Body of pancreas (tissue), 4 donors: Measurements from ENCODE around the gene TNK1. TPM values are rescaled to one million over a fixed set of nuclear protein-coding genes. Genes with fewer than 3 reads are reported as not detected.

Experiments used
- ATAC-seq: fragments of 150-250 bp; one replicate; pipeline ENCODE4 v1.9.1; 2016
- DNase-seq, 4 donors: peaks; one replicate each; pipeline ENCODE4 v3.0.0-alpha.2; 2019
- H3K27ac ChIP-seq, 4 donors: fragments of 200-600 bp; sonication (generic); 1 replicate in 3 of 4; 2 replicates in 1 of 4; pipeline versions ENCODE4 v1.5.1 to v1.6.1; 2016 to 2019; ENCODE audit warnings: mild to moderate bottlenecking in 1 of 4, mixed read lengths in 1 of 4, moderate library complexity in 1 of 4
- H3K27me3 ChIP-seq, 2 donors: fragments of 200-600 bp; sonication (generic); one replicate each; pipeline ENCODE4 v1.6.0; 2016; ENCODE audit warnings: mild to moderate bottlenecking in 1 of 2
- H3K36me3 ChIP-seq, 2 donors: fragments of 200-600 bp; sonication (generic); replicated peaks in 1 of 2; 2 replicates each; pipeline ENCODE4 v1.5.1; 2016; ENCODE audit warnings: low read depth in 2 of 2; ENCODE audit not compliant: insufficient read depth in 1 of 2
- H3K4me1 ChIP-seq: fragments of 200-600 bp; sonication (generic); one replicate; pipeline ENCODE4 v1.6.0; 2016
- H3K4me3 ChIP-seq, 2 donors: fragments of 200-600 bp; sonication (generic); 1 replicate in 1 of 2; 2 replicates in 1 of 2; pipeline ENCODE4 v1.5.1; 2016 to 2019
- H3K9me3 ChIP-seq, 3 donors: fragments of 200-600 bp; sonication (generic); 1 replicate in 2 of 3; 2 replicates in 1 of 3; pipeline ENCODE4 v1.5.1; 2016
- POLR2A ChIP-seq, 3 donors: fragments of 450-650 bp; IDR thresholded peaks; one replicate each; pipeline ENCODE4 v1.6.1; 2016; ENCODE audit warnings: antibody characterized with exemption in 3 of 3, mild to moderate bottlenecking in 2 of 3
- WGBS, 2 donors: methylation state at CpG; one replicate each; pipeline ENCODE4 v1.1.5; 2017; 5-methylcytosine and 5-hydroxymethylcytosine counted together
- intact Hi-C: fragments of 100-400 bp; cut with DNase I; formaldehyde crosslinking; loops from one replicate; pipeline ENCODE4 v1.15.1; 2023
- total RNA-seq, 2 donors: library from RNA; depleted of rRNA; stranded (reverse); fragments of >200 nt; gene quantifications; one replicate each; pipeline ENCODE4 v1.1.0, GENCODE V29; 2016
- TF ChIP-seq, protein P1 (sequence below), 7 experiments: fragments of 450-650 bp in 4 of 7; fragments of 200-600 bp in 3 of 7; sonication (generic) in 3 of 7; IDR thresholded peaks; one replicate each; pipeline ENCODE4 v1.5.1; 2016 to 2019; ENCODE audit warnings: antibody characterized with exemption in 7 of 7

The TNK1 gene
- total RNA-seq, 2 donors from 2014 or later, result 12.7 to 15.8 TPM

DNA sequence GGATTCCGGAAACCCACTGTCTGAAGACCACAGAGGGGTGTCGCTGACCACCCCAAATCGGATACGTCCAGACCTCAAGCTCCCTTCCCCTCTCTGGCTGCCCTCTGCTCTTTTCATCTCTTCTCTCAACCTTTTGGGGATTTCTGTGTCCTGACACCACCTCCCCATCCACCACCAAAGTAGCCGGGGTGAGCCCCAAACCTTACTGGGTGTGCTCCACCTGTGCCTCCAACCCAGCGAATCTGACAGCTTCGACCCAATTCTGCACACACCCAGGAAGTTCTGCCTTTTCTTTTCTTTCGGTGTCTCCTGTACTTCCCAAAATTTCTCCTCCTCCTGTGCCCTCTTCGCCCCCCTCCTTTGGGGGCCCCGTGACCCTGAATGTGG lies 28.4 kb upstream of the TNK1 start:
- TF ChIP-seq, protein P1, sequence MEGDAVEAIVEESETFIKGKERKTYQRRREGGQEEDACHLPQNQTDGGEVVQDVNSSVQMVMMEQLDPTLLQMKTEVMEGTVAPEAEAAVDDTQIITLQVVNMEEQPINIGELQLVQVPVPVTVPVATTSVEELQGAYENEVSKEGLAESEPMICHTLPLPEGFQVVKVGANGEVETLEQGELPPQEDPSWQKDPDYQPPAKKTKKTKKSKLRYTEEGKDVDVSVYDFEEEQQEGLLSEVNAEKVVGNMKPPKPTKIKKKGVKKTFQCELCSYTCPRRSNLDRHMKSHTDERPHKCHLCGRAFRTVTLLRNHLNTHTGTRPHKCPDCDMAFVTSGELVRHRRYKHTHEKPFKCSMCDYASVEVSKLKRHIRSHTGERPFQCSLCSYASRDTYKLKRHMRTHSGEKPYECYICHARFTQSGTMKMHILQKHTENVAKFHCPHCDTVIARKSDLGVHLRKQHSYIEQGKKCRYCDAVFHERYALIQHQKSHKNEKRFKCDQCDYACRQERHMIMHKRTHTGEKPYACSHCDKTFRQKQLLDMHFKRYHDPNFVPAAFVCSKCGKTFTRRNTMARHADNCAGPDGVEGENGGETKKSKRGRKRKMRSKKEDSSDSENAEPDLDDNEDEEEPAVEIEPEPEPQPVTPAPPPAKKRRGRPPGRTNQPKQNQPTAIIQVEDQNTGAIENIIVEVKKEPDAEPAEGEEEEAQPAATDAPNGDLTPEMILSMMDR (IDR thresholded peaks at IDR 0.05), result peak in 5 of 7 experiments; percentile 15 to 58 (median 41)
- TF ChIP-seq POLR2A (IDR thresholded peaks at IDR 0.05), result no peak
- Histone ChIP-seq H3K27ac (peak overlapping the region; percentile 91 to 99 (median 98)), H3K27me3 (no peaks in the 10 kb centered on the region), H3K9me3 (no peaks in the 10 kb centered on the region), H3K36me3 (no peaks in the 10 kb centered on the region), H3K4me1 (peaks cover 65% of the 10 kb centered on the region), H3K4me3 (peak overlapping the region; percentile 59 to 62)
- intact Hi-C loops, result no loop called here
- no peak for DNase-seq
- WGBS, 2 donors, result 18% methylated on average over 10 of the region's 10 CpGs
- no peak for ATAC-seq

- 78 to 85% methylated on average over 12 to 33 of the region's 37 CpGs for WGBS, 2 donors
- Histone ChIP-seq H3K36me3 (no peaks in the 10 kb centered on the region), H3K27ac (peak overlapping the region in 3 of 4 donors; percentile 97 to 99 (median 98)), H3K9me3 (no peaks in the 10 kb centered on the region), H3K4me3 (no peak overlapping the region), H3K4me1 (peaks cover 60% of the 10 kb centered on the region), H3K27me3 (no peaks in the 10 kb centered on the region)
- no peak for DNase-seq
- TF ChIP-seq, protein P1 (IDR thresholded peaks at IDR 0.05), result no peak
- TF ChIP-seq POLR2A (IDR thresholded peaks at IDR 0.05), result no peak
- no peak for ATAC-seq
- intact Hi-C loops, result no loop called here
Observed at GRCh38 chr17:7352910-7353635, 27.8 kb upstream of the TNK1 start.

GRCh38 chr17:7354262-7354843 lies 26.5 kb upstream of the TNK1 start:
- H3K27me3 ChIP-seq, result no peaks in the 10 kb centered on the region
- no peaks in the 10 kb centered on the region for H3K9me3 ChIP-seq
- TF ChIP-seq, protein P1 (IDR thresholded peaks at IDR 0.05), result no peak
- no peak for TF ChIP-seq POLR2A (IDR thresholded peaks at IDR 0.05)
- H3K27ac ChIP-seq, result no peak overlapping the region
- ATAC-seq (no peak), DNase-seq (no peak)
- H3K4me1 ChIP-seq, result peaks cover 50% of the 10 kb centered on the region
- H3K36me3 ChIP-seq, result no peaks in the 10 kb centered on the region
- intact Hi-C loops, result no loop called here
- H3K4me3 ChIP-seq, result no peak overlapping the region
- 61 to 68% methylated on average over 8 to 9 of the region's 9 CpGs for WGBS, 2 donors

DNA sequence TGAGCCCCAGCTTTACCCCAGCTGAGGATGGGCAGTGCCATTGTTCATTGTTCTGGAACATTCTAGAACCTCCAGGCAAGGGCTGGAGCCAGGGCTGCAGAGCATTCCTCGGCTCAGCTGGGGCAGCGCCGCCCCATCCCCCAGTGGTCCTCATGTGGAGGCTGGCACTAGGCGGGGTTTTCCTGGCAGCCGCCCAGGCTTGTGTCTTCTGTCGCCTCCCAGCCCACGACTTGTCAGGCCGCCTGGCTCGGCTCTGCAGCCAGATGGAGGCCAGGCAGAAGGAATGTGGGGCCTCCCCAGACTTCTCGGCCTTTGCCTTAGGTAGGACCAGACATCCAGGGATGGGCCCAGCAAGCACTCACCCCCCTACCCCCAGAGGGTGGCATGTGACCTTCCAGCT lies 25.8 kb upstream of the TNK1 start, which contains the start of gene TMEM95:
Gene TMEM95, plus strand, starts transcription at position 104 of the 400 bp plus-strand sequence. Its CDS starts 49 bp downstream, at position 153.
- no peaks in the 10 kb centered on the region for H3K36me3 ChIP-seq
- no peak within 1 kb of the TSS for H3K27ac ChIP-seq
- H3K9me3 ChIP-seq, result no peaks in the 10 kb centered on the region
- H3K4me1 ChIP-seq, result peaks cover 43% of the 10 kb centered on the region
- no peak for TF ChIP-seq POLR2A (IDR thresholded peaks at IDR 0.05)
- TF ChIP-seq, protein P1 (IDR thresholded peaks at IDR 0.05), result no peak
- no peak within 1 kb of the TSS for H3K4me3 ChIP-seq
- no peaks in the 10 kb centered on the region for H3K27me3 ChIP-seq
- intact Hi-C loops, result no loop called here
- ATAC-seq (no peak), DNase-seq (no peak)
- WGBS, 2 donors, result 56% methylated on average over 10 of the region's 10 CpGs; no CpG with 5 or more reads in 1 of the 2 donors
